Bronchial epithelial cell (primary cell): Measurements from ENCODE around the gene MED25. TPM values are rescaled to one million over a fixed set of nuclear protein-coding genes. Genes with fewer than 3 reads are reported as not detected.

Experiments
- DNase-seq: peaks from one replicate; pipeline ENCODE4 v3.0.0-alpha.2; 2010; ENCODE audit warnings: low read depth
- FAIRE-seq: peaks from 2 replicates; lab custom pipeline; 2011; peaks lifted over from hg19 to GRCh38; lab: Jason Lieb, UNC
- H3K27me3 ChIP-seq: 2 replicates; pipeline ENCODE4 v1.5.1; 2011; ENCODE audit warnings: low read length; ENCODE audit not compliant: control insufficient read depth, insufficient read depth
- H3K36me3 ChIP-seq: 2 replicates; pipeline ENCODE4 v1.5.1; 2011; ENCODE audit warnings: low read length; ENCODE audit not compliant: control insufficient read depth, insufficient read depth
- H3K4me3 ChIP-seq: 2 replicates; pipeline ENCODE4 v1.5.1; 2011; ENCODE audit warnings: mild to moderate bottlenecking, low read depth, low read length, control low read depth
- total RNA-seq: library from RNA; depleted of rRNA; stranded (reverse); fragments of >200 nt; gene quantifications from 2 replicates; pipeline ENCODE4 v1.2.1, GENCODE V29; 2014
- TF ChIP-seq, protein P1 (sequence below): IDR thresholded peaks from 2 replicates; pipeline ENCODE4 v1.5.1; 2011; ENCODE audit warnings: mild to moderate bottlenecking, moderate library complexity, low read length, control low read depth, inconsistent platforms; ENCODE audit not compliant: insufficient read depth, severe bottlenecking

MED25 gene
- total RNA-seq, 1 donor from 2014 or later = 8.2 TPM

DNA sequence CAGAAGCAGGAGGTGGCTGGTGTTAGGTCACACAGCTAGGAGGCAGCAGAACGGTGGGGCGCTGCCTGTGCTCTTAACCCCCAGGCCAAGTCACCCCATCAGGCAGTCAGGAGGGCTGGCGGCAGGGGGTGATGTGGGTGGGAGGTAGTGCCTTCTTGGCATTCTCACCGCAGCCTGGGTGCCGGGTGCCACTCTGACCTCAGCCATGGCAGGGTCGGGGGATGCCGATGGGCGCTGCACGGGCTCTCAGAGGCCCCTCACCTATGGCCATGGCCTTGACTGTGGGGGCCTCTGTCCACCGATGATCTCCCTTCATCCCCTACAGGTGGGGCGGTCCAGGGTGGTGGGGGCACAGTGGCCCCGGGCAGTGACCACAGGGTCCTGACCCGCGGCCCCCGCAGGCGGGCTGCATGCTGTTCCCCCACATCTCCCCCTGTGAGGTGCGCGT, 38.5 kb downstream of the MED25 start:
- Histone ChIP-seq H3K27me3 (no peaks in the 10 kb centered on the region), H3K4me3 (no peak overlapping the region), H3K36me3 (peaks cover 18% of the 10 kb centered on the region)
- FAIRE-seq (no peak), DNase-seq (no peak)
- TF ChIP-seq, protein P1, sequence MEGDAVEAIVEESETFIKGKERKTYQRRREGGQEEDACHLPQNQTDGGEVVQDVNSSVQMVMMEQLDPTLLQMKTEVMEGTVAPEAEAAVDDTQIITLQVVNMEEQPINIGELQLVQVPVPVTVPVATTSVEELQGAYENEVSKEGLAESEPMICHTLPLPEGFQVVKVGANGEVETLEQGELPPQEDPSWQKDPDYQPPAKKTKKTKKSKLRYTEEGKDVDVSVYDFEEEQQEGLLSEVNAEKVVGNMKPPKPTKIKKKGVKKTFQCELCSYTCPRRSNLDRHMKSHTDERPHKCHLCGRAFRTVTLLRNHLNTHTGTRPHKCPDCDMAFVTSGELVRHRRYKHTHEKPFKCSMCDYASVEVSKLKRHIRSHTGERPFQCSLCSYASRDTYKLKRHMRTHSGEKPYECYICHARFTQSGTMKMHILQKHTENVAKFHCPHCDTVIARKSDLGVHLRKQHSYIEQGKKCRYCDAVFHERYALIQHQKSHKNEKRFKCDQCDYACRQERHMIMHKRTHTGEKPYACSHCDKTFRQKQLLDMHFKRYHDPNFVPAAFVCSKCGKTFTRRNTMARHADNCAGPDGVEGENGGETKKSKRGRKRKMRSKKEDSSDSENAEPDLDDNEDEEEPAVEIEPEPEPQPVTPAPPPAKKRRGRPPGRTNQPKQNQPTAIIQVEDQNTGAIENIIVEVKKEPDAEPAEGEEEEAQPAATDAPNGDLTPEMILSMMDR = no peak

DNA sequence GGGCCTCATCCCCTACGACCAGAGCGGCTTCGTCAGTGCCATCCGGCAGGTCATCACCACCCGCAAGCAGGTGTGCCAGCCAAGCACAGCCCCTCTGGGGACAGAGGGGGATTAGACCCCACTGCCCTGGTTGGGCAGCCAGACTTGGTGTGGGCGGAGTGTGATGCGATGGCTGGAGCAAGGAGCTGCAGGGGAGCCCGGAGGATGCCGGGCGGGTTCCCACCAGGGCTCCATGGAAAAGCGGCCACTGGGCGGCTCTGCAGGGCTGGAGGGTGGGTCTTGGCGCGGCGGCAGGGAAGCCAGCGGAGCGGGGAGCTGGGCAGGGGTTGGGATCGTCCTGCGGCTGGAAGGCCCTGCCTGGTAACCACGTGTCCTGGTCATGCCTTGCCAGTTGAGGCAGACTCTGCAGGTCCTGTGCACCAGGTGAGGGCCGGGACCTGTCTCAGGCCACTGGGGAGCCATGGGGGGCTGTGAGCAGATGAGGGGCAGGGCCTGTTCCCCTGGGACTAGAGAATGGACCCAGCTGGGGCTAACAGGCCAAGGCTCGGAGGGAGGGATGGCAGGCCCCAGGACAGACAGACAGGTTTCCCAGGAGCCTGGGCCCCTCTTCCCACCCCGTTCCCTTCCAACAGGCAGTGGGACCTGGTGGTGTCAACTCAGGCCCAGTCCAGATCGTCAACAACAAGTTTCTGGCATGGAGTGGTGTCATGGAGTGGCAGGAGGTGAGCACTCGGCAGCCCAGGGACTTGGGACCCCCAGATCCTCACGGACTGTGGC, 39.2 kb downstream of the MED25 start:
- TF ChIP-seq, protein P1 = no peak
- Histone ChIP-seq H3K27me3 (no peaks in the 10 kb centered on the region), H3K4me3 (no peak overlapping the region), H3K36me3 (peaks cover 21% of the 10 kb centered on the region)
- no peak for DNase-seq
- FAIRE-seq = no peak

DNA sequence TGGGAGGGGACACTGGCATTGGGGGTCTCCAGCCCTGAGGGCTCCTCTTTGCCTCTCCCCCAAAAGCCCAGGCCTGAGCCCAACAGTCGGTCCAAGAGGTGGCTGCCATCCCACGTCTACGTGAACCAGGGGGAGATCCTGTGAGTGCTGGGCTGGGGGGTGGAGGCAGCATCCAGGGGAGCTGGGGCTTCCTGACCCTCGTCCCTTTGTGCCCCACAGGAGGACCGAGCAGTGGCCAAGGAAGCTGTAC, 39.7 kb downstream of the MED25 start:
- no peak overlapping the region for H3K4me3 ChIP-seq
- TF ChIP-seq, protein P1 = no peak
- DNase-seq (no peak), FAIRE-seq (peak; percentile 23)
- H3K27me3 ChIP-seq = no peaks in the 10 kb centered on the region
- peaks cover 23% of the 10 kb centered on the region for H3K36me3 ChIP-seq

DNA sequence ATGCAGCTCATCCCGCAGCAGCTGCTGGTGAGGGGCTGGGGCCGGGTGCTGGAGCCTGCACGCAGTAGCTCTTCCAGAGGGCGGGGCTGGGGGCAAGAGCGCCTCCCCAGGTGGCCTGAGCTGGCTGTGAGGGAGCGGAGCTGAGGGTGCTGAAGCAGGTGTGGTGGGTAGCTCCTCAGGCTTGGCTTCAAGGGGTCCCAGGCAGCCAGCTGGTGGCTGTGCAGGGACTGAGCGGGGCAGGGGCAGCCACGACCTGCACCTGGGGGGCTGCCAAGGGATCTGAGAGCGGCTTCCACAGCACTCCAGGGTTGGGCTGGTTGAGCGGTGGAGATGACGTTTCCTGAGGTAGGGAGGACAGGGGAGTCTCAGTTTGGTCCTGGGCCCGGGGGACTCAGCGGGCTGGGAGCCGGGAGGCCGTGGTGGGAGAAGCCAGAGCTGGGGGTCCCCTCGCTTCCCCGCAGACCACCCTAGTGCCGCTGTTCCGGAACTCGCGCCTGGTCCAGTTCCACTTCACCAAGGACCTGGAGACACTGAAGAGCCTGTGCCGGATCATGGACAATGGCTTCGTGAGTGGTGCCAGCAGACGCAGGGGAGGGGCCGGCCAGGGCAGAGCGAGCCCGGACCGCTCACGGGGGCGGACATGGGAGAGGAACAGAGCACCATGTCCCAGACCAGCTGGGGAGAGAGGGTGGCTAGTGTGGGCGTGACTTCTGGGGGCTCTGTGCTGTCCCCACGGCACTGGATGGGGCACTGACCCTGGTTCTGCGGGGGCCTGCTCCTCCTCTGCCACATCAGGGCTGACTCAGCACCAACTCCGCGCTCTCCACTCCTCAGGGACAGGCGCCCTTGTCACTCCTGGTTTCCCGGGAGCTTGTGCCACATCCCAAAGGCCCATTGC, 40.2 kb downstream of the MED25 start:
- Histone ChIP-seq H3K4me3 (no peak overlapping the region), H3K36me3 (peaks cover 24% of the 10 kb centered on the region), H3K27me3 (no peaks in the 10 kb centered on the region)
- TF ChIP-seq, protein P1 = no peak
- no peak for FAIRE-seq
- no peak for DNase-seq

DNA sequence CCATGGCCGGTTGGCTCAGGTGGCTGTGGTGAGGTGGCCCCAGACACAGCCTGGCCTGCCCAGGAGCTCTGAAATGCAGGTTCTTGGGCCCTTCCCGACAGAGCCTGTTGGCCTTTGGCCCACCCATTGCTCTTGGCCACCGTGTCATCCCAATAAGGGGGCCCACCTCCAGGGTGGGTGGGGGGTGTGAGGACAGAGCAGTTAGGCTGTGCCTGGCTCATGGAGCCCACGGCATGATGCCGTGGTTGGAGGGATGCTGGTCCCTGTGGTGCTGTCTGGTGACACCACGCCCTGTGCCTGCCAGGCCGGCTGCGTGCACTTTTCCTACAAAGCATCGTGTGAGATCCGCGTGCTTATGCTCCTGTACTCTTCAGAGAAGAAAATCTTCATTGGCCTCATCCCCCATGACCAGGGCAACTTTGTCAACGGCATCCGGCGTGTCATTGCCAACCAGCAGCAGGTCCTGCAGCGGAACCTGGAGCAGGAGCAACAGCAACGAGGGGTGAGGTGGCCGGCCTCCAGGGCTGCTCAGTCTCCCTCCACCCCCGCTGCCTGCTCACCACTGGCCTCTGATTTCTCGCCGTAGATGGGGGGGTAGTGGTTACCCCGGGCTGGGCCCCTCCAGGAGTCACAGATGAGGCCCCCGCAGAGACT, 41.7 kb downstream of the MED25 start:
- Histone ChIP-seq H3K4me3 (no peak overlapping the region), H3K36me3 (peaks cover 31% of the 10 kb centered on the region), H3K27me3 (no peaks in the 10 kb centered on the region)
- TF ChIP-seq, protein P1 = no peak
- DNase-seq (no peak), FAIRE-seq (no peak)
